Measurements from ENCODE around the gene FILIP1L.

- TF ChIP-seq CTCF (IDR thresholded peaks at IDR 0.05; ENCODE audit: control extremely low read depth in 1 of 3, insufficient read depth in 1 of 3, low read depth in 1 of 3, low read length in 3 of 3) (no peak), EZH2 (IDR thresholded peaks at IDR 0.05; ENCODE audit: low read depth, low read length, severe bottlenecking) (no peak), POLR2A (IDR thresholded peaks at IDR 0.05; ENCODE audit: control extremely low read depth in 1 of 2, low read depth in 2 of 2, low read length in 2 of 2) (no peak), POLR2AphosphoS5 (IDR thresholded peaks at IDR 0.05; ENCODE audit: low read depth, low read length) (no peak), BCL11A (IDR thresholded peaks at IDR 0.05; ENCODE audit: low read depth in 2 of 2, low read length in 2 of 2) (no peak), GABPA (IDR thresholded peaks at IDR 0.05; ENCODE audit: borderline replicate concordance, insufficient read depth, low read length) (no peak), KDM1A (IDR thresholded peaks at IDR 0.05; ENCODE audit: borderline replicate concordance, low read length) (no peak), JUN (IDR thresholded peaks at IDR 0.05; ENCODE audit: low read depth, low read length) (no peak), EP300 (IDR thresholded peaks at IDR 0.05; ENCODE audit: borderline replicate concordance in 1 of 2, low read depth in 2 of 2, low read length in 2 of 2) (no peak), CEBPB (IDR thresholded peaks at IDR 0.05; ENCODE audit: low read depth, low read length) (no peak), SP2 (IDR thresholded peaks at IDR 0.05; ENCODE audit: low read length) (no peak), BACH1 (IDR thresholded peaks at IDR 0.05; ENCODE audit: low read length) (no peak)
Observed at GRCh38 chr3:100062665-100063064, 51.6 kb downstream of the FILIP1L start.

Data from H1 (cell line).